GM12801 (cell line): Measurements from ENCODE around the gene PGPEP1.

ENCODE experiments used
- TF ChIP-seq, protein P1 (sequence below): IDR thresholded peaks from one replicate; pipeline ENCODE4 v1.5.1; 2011; ENCODE audit warnings: control low read depth; ENCODE audit not compliant: insufficient read length; ENCODE audit errors: extremely low read depth

PGPEP1 gene

GRCh38 chr19:18418483-18419194 lies 78.2 kb downstream of the PGPEP1 start:
- TF ChIP-seq, protein P1, sequence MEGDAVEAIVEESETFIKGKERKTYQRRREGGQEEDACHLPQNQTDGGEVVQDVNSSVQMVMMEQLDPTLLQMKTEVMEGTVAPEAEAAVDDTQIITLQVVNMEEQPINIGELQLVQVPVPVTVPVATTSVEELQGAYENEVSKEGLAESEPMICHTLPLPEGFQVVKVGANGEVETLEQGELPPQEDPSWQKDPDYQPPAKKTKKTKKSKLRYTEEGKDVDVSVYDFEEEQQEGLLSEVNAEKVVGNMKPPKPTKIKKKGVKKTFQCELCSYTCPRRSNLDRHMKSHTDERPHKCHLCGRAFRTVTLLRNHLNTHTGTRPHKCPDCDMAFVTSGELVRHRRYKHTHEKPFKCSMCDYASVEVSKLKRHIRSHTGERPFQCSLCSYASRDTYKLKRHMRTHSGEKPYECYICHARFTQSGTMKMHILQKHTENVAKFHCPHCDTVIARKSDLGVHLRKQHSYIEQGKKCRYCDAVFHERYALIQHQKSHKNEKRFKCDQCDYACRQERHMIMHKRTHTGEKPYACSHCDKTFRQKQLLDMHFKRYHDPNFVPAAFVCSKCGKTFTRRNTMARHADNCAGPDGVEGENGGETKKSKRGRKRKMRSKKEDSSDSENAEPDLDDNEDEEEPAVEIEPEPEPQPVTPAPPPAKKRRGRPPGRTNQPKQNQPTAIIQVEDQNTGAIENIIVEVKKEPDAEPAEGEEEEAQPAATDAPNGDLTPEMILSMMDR = no peak

DNA sequence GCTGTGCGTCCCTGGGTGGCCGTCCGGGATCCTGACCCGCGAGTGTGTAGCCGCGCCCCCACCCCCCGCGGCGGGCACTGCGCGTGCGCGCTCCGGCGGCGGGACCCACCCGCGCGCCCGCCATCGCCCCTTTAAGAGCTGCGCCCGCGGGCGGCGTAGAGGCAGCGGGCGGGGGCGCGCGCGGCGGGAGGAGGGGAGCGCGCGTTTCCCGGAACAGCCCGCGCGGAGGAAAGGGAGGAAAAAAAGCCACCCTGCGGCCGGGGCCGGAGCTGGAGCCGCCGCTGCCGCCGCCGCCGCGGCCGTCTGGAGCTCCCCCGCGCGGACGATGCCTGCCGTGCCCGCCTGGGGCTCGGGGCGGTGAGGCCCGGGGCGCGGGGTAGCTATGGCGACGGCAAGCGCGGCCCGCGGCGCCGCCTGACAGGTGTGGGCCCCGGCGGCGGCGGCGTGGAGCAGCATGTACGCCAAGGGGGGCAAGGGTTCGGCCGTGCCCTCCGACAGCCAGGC lies 78.8 kb downstream of the PGPEP1 start, which contains the start of gene SSBP4:
Gene SSBP4 (plus strand): TSS at position 204 of the 504 bp plus-strand sequence. CDS start 251 bp downstream, at position 455.
- TF ChIP-seq, protein P1 = no peak
